T-helper 9 cell (primary cell): ENCODE results near the gene TMEM235.
"Not testable (repeated sequence)": the region's sequence is repeated elsewhere in the genome, so short reads cannot be mapped to it uniquely, and the experiment has no call there.

Experiments used
- DNase-seq: peaks from one replicate; pipeline ENCODE4 v3.0.0-alpha.2; 2020

Gene TMEM235

DNA sequence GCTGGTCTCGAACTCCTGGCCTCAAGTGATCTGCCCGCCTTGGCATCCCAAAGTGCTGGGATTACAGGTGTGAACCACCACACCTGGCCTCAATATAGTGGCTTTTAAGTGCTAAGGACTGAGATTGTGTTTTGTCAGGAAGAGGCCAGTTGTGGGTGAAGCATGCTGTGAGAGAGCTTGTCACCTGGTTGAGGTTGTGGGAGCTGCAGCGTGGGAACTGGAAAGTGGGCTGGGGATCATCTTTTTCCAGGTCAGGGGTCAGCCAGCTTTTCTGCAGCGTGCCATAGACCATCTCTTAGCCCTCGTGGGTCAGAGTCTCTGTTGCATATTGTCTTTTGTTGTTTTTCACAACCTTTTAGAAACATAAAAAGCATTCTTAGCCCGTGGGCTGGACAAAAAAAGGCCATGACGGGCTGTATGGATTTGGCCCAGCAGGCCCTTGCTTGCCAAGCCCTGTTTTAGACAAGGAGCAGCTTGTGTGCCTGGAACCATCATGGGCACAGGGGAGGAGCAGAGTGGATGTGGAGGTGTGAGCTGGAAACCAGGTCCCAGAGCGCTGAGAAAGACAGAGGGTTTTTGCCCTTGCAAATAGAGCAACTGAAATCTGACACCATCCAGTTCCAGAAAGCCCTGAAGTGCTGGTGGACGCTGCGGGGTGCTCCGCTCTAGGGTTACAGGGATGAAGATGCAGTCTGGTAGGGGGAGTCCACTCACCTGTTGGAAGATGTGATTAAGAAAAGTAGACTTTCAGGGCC, 11.9 kb upstream of the TMEM235 start:
- DNase-seq: no peak

DNA sequence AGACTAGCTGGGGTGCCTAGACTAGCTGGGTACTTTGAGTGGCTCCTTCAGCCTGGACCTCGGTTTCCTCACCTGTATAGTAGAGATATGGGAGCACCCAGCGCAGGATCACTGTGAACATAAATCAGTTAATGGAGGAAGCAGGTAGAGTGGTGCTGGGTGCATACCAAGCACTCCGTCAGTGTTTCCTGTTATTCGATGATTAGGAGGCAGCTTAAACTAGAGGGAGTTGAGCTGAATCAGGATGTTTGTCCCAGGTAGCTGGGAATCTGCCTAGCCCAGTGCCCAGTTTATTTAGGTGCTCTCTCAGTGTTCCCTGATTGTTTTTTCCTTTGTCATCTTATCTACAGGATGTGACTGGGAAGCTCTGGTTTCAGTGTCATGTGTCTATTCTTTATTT, 8.4 kb upstream of the TMEM235 start:
- DNase-seq: no peak

DNA sequence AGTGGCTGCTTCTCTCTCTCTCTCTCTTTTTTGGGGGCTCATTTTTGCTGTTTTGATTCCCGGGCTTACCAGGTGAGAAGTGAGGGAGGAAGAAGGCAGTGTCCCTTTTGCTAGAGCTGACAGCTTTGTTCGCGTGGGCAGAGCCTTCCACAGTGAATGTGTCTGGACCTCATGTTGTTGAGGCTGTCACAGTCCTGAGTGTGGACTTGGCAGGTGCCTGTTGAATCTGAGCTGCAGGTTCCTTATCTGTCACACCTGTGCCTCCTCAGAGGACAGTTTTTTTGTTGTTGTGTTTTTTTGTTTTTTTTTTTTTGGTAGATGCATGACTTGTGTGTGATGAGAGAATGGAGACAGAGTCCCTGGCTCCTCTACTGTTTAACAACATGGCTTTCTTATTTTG, 7.7 kb upstream of the TMEM235 start:
- no peak for DNase-seq

DNA sequence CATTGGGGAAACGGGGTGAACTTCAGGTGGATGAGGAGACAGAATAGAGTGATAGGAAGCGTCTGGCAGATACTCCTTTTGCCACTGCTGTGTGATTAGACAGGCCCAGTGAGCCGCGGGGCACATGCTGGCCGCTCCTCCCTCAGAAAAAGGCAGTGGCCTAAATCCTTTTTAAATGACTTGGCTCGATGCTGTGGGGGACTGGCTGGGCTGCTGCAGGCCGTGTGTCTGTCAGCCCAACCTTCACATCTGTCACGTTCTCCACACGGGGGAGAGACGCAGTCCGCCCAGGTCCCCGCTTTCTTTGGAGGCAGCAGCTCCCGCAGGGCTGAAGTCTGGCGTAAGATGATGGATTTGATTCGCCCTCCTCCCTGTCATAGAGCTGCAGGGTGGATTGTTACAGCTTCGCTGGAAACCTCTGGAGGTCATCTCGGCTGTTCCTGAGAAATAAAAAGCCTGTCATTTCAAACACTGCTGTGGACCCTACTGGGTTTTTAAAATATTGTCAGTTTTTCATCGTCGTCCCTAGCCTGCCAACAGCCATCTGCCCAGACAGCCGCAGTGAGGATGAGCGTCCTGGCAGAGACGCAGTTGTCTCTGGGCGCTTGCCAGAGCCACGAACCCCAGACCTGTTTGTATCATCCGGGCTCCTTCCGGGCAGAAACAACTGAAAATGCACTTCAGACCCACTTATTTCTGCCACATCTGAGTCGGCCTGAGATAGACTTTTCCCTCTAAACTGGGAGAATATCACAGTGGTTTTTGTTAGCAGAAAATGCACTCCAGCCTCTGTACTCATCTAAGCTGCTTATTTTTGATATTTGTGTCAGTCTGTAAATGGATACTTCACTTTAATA, 7.0 kb upstream of the TMEM235 start:
- DNase-seq: no peak

DNA sequence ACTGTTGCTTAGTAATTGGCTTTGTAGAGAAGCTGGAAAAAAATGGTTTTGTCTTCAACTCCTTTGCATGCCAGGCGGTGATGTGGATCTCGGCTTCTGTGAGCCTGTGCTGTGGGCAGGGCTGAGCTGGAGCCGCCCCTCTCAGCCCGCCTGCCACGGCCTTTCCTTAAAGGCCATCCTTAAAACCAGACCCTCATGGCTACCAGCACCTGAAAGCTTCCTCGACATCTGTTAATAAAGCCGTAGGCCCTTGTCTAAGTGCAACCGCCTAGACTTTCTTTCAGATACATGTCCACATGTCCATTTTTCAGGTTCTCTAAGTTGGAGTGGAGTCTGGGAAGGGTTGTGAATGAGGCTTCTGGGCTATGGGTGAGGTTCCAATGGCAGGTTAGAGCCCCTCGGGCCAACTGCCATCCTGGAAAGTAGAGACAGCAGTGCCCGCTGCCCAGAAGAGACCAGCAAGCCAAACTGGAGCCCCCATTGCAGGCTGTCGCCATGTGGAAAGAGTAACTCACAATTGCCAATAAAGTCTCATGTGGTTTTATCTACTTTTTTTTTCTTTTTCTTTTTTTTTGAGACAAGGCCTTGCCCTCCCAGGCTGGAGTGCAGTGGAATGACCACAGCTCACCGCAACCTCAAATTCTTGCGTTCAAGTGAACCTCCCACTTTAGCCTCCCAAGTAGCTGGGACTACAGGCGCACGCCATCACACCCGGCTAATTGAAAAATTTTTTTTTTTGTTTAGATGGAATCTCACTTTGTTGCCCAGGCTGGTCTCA, 6.2 kb upstream of the TMEM235 start:
- no peak for DNase-seq

DNA sequence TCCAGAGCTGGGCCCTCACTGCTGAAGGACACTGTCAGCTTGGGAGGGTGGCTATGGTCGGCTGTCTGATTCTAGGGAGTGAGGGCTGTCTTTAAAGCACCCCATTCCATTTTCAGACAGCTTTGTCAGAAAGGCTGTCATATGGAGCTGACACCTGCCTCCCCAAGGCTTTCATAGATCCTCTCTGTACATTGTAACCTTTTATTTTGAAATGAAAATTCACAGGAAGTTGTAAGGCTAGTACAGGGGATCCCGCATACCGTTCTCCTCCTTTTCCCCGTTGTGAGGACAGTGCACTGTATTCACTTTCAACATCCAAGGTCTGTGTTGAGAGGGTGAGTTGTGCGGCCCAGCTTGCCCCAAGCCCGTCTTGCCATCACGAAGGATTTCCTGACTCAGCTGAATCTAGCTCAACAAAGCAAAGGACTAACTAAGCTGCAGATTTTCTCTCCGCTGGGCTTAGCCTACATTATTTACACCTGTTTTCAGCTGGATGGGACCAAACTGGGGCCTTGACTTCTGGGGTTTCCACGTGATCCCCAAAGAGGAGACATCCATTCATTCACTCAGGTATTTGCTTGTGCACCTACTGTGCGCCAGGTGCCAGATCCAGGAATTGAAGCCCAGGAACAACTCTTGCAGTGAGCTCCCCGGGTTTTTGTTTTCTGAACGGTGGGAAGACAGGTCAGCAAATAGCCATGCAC, 5.2 kb upstream of the TMEM235 start:
- no peak for DNase-seq

DNA sequence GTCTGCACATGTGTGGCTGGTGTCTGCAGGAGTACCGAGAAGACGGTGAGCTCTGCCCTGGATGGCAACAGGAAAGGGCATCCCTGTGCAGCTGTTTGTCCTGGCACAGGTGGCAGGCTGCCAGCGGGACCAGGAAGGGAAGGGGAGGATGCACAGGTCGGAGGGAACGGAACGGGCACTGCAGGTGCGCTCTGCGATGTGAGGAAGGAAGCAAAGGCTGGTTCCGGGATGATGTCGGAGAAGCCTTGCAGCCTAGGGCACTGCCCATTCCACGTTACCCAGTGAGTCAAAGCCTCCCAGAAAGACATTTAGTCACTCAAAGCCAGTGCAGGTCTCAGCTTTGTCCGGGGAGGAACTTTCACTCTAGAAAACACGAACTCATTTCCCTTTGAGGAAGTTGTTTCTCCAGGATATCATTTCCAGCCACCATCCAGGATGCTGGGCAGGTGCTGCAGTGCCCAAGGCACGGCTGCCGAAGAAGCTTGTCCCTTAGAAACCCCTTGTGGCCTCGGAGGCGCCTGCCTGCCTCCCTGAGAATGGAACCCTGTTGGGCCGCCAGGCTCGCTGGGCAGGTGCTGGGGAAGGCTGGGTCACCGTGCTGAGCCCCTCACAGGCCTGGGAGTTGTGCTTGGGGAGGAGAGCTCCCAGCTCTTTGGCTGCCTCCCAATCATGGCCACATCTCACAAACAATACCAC, 4.5 kb upstream of the TMEM235 start:
- DNase-seq: no peak

DNA sequence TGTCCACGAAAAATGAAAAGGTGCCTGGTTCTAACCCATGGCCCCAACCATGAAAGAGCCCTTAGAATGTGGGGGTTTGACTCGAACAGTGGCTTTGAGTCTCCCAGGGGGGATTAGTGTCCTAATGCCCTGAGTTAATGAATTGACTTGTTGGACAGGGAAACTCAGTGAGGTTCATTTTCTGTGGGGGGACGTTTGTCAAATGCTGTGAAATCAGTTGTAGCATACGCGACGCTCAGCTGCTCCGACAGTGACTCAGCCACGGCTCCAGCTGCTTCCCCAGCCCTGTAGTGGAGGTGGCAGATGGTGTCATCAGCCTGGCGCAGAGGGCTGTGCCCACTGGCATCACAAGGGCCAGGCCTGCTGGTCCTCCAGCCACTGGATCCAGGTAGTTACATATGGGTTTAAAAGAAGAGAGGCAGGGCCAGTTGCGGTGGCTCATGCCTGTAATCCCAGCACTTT, 3.9 kb upstream of the TMEM235 start:
- no peak for DNase-seq

DNA sequence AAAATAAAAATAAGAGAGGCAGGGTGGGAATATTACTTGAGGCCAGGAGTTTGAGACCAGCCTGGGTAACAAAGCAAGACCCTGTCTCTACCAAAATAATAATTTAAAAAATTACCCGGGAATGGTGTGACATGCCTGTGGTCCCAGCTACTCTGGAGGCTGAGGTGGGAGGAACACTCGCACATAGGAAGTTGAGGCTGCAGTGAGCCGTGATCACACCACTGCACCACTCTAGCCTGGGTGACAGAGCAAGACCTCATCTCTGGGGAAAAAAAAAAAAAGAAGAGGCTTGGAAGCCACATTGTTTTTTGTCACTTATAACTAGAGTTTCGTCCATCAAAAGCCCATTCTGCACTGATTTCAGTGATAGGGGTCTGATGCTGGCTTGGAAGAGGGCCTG, 3.3 kb upstream of the TMEM235 start:
- no peak for DNase-seq

DNA sequence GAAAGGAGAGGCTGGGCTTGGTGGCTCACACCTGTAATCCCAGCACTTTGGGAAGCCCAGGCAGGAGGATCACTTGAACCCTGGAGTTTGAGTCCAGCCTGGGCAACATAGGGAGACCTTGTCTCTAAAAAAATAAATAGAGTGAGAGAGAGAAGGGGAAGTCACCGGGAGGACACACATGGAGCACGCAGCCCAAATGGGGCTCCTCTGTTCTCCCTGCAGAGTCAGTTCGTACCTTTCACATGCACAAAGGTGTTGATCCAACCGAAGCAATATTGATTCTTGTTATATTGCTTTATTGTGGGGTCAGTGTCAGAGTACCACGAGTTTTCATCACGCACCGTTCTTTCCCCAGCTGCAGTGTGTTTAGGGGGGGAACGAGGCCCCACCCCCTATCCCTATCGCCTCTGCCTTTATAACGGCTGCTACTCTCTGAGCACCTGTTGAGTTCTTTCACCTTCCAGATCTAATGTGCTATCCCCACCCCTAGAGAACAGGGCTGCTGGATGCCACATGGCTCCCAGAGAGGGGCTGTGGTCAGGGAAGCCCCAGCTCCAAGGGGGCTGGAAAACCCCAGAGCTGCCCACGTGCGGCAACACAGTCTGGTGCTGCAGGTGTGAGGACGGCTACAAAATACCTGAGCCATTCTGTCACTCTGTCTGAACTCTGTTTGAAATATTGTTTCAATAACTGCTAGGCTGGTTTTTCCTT, 1.0 kb upstream of the TMEM235 start:
- DNase-seq: no peak

DNA sequence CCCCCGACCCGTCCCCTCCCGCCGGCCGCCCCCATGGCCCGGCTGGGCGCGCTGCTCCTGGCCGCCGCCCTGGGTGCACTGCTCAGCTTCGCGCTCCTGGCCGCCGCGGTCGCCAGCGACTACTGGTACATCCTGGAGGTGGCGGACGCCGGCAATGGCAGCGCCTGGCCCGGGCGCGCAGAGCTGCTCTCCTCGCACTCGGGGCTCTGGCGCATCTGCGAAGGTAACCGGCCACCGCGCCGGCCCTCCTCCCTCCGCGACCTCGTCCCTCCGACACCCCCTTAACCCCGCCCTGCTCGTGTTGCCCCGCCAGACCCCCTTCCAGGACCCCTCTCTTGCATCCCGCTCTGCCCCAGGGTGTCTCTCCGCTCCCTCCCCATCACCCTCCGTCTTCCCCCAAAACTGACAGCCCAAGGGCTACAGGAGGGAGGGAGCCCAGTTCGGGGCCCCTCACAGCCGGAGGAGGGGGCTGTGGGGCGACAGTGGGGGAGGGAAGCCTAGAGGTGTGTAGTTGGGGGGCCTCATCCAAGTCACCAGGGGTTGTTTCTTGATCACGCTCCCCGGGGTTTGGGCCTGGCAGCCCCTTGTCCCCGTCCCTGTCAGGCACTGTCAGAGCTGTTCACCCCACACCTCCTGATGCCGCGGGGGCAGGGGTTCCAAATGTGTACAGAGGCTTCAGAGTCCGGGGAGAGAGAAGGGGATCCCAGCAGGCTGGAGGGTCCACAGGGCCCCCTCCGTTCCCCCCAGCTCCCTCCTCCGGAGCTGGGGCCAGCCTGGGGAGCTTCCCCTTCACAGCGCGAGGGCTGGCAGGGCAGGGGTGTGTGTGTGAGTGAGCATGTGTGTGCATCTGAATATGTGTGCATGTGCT, 794 bp downstream of the TMEM235 start:
- peak; percentile 12 for DNase-seq

DNA sequence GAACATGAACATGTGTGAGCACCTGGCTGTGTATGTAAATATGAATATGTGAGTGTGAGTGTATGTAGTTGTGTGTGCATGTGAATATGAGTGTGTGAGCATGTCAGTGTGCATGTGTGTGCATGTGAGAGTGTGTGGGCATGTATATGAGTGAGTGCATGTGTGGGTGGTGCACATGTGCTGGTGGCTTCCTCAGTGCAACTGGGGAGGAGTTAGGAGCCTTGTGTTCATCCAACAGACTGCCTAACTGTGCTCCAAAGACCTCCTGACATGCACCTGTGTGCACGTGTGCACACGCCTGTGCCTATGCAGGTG, 1.4 kb downstream of the TMEM235 start:
- DNase-seq: no peak

DNA sequence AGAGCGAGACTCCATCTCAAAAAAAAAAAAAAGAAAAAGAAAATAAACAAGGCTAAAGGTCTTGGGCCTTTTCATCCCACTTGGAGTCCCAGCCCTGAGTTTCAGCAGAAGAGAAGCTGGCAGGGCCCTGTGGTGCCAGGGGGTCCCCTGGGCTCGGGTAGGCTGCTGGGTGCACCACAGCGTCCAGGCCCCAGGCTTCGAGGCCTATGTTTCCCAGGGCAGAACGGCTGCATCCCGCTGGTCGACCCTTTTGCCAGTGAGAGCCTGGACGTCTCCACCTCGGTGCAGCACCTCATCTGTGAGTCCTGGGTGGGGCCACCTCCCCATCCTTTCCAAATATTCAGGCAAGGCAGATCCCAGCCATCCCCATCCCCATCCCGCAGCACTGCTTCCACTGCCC, 2.2 kb downstream of the TMEM235 start:
- no peak for DNase-seq

DNA sequence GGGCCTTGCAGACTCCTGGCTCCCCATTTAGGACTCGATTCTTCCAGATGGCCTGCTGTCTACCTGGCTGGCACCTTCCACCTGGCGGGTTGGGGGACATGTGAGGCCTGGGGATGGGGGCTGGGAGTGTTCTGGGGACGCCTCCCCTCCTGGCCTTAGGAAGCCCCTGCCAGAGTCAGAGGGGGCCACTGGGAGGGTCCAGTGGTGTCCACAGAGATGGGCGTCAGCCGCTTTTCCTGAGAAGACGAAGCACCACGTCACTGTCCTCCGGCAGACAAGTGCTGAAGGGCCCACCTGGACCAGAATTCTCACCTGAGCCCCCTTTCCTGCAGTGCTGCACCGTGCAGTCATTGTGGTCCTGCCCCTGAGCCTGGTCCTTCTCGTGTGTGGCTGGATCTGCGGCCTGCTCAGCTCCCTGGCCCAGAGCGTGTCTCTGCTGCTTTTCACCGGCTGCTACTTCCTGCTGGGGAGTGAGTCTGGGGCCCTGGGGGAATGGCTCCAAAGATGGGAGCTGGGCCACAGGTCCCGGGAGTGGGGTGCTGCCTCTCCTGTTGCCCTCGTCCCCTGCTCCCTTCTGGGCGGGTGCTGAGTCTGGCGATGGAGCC, 2.9 kb downstream of the TMEM235 start:
- no peak for DNase-seq

DNA sequence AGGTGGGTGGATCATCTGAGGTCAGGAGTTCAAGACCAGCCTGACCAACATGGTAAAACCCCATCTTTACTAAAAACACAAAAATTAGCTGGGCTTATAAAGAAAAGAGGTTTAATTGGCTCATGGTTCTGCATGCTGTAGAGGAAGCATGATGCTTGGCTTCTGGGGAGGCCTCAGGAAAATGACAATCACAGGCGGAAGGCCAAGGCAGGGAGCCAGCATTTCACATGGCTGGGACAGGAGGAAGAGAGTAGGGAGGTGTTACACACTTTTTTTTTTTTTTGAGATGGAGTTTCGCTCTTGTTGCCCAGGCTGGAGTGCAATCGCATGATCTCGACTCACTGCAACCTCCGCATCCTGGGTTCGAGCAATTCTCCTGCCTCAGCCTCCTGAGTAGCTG, 3.6 kb downstream of the TMEM235 start:
- DNase-seq: not testable (repeated sequence)

DNA sequence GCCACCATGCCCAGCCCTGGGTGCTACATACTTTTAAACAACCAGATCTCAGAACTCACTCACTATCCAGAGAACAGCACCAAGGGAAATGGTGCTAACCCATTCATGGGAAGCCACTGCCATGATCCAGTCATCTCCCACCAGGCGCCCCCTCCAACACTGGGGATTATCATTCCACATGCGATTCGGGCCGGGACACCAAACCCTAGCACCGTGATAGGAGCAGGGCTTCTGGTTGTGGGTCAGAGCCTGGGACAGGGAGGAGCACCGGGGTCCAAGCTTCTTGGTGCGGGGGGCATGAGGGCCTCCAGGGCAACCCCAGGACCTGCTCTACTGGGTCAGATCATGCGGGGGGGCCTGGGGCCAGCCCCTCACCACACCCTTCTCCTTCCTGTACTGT, 4.5 kb downstream of the TMEM235 start:
- no peak for DNase-seq

DNA sequence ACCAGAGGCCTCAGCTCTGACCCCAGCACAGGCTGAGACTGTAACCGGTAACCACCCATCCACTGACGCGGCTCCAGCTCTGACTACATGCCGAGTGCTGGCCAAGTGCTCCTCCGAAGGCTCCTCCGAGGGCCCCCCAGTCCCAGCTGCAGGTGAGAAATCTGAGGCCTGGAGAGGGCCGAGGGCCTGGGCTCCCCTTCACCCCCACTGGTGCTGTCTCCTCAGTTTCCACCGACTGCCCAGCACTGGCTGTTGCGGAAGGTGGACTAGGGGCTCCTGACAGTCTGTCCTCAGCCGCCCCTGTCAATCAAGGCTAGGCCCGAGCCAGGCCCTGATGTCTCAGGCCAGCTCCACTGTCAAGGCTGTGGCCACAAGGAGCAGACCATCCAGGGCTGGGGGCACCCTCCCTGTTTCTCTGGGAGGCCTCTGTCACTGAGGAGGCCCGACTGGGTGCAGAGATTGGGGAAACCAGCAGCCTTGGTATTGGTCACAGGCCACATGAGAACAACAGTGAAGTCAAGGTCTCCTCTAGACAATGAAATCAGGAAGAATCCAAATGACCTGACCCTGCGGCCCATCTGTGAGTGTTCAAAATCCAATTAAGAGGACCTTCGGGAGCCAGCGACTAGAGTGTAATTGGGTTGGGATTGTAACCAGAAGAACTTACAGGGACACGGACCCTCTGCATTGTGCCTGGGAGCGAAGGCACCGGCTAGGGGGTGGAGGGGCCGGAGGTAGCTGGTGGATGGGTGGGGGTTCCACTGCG, 5.1 kb downstream of the TMEM235 start:
- DNase-seq: no peak

DNA sequence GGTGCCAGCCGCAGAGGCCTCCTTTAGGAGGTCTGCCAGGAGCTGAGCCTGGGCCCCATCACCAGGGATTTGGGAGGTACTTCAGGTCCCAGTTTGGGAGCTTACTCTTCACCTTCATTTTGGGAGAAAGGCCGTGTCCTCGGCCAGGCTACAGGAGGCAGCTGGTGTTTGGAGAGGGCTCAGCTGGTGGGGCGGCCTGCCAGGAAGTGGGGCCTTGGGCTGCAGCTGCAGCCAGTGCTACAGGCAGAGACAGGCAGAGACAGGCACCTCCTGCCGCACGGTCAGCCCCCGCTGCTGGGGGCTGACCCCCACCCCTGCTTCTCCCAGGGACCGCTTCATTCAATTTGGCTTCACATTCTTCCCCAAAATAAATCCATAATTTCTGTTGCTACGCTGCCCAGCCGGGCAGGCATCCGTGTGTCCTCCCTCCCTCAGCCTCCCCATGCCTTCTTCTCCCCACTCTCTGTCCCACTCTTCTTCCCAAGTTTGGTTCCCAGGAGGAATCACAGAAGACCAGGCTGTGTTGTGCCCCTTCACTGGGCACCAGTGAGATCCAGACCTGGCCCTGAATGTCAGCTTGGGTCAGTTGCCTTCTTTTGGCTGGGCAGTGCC, 6.1 kb downstream of the TMEM235 start:
- no peak for DNase-seq
